OCI-LY7 (cell line): Measurements from ENCODE around the gene AGER. TPM values are rescaled to one million over a fixed set of nuclear protein-coding genes. Genes with fewer than 3 reads are reported as not detected.

Experiments
- BruUV-seq: library from RNA; stranded (reverse); fragments of 400-500 nt; replicated peaks from 2 replicates; lab custom pipeline; 2021; lab: Mats Ljungman, UMichigan
- CTCF ChIA-PET: fragments of 300-600 bp; sonication (Branson Sonifier 250); formaldehyde crosslinking; loops from one replicate; lab custom pipeline; 2022; ENCODE audit warnings: antibody characterized with exemption; ENCODE audit not compliant: unreplicated experiment; lab: Charles Lee
- POLR2A ChIA-PET: fragments of 300-600 bp; sonication (Branson Sonifier 250); formaldehyde crosslinking; loops from one replicate; lab custom pipeline; 2022; ENCODE audit warnings: antibody characterized with exemption; lab: Charles Lee
- DNase-seq: peaks from one replicate; pipeline ENCODE4 v3.0.0-alpha.2; 2015; ENCODE audit warnings: low spot score
- H2AFZ ChIP-seq: fragments of 200-600 bp; sonication (generic), shearing (Covaris generic); 2 replicates; pipeline ENCODE4 v1.6.1; 2014; ENCODE audit warnings: mild to moderate bottlenecking, antibody characterized with exemption, low read length, moderate library complexity
- H3K27ac ChIP-seq: fragments of 200-600 bp; sonication (generic); 2 replicates; pipeline ENCODE4 v1.5.1; 2014; ENCODE audit warnings: mixed run types, low read depth, mild to moderate bottlenecking, moderate library complexity, low read length, inconsistent platforms; ENCODE audit not compliant: poor library complexity, severe bottlenecking
- H3K36me3 ChIP-seq: fragments of 200-600 bp; sonication (generic); 2 replicates; pipeline ENCODE4 v1.6.1; 2014; ENCODE audit warnings: mild to moderate bottlenecking, antibody characterized with exemption, low read length, moderate library complexity, mixed read lengths; ENCODE audit not compliant: insufficient read depth
- H3K4me1 ChIP-seq: fragments of 200-600 bp; sonication (generic); 2 replicates; pipeline ENCODE4 v1.5.1; 2014; ENCODE audit warnings: mild to moderate bottlenecking, low read length; ENCODE audit not compliant: insufficient read depth, poor library complexity, severe bottlenecking
- H3K4me2 ChIP-seq: fragments of 200-600 bp; sonication (generic); 2 replicates; pipeline ENCODE4 v1.6.1; 2014; ENCODE audit warnings: mild to moderate bottlenecking, low read length
- H3K4me3 ChIP-seq: fragments of 200-600 bp; sonication (generic); 2 replicates; pipeline ENCODE4 v1.5.1; 2014; ENCODE audit warnings: mild to moderate bottlenecking, low read depth, low read length; ENCODE audit not compliant: poor library complexity, severe bottlenecking
- H3K79me2 ChIP-seq: fragments of 200-600 bp; sonication (generic); 2 replicates; pipeline ENCODE4 v1.6.1; 2016; ENCODE audit warnings: low read depth, mild to moderate bottlenecking, low read length, moderate library complexity, mixed read lengths; ENCODE audit not compliant: insufficient read depth
- H3K9me2 ChIP-seq: fragments of 200-600 bp; sonication (generic); 2 replicates; pipeline ENCODE4 v1.6.1; 2016; ENCODE audit warnings: mild to moderate bottlenecking, low read length, mixed read lengths; ENCODE audit not compliant: insufficient read depth
- H3K9me3 ChIP-seq: fragments of 200-600 bp; sonication (generic); 2 replicates; pipeline ENCODE4 v1.6.1; 2014; ENCODE audit warnings: mild to moderate bottlenecking, mixed run types, low read length, mixed read lengths
- H4K20me1 ChIP-seq: fragments of 200-600 bp; sonication (generic); 2 replicates; pipeline ENCODE4 v1.6.1; 2014; ENCODE audit warnings: mild to moderate bottlenecking, antibody characterized with exemption, low read length, moderate library complexity, mixed read lengths; ENCODE audit not compliant: insufficient read depth
- CTCF ChIP-seq: fragments of 200-600 bp; sonication (generic); conservative IDR thresholded peaks from 2 replicates; pipeline ENCODE4 v1.5.1; 2014; ENCODE audit warnings: mild to moderate bottlenecking, antibody characterized with exemption, low read length, moderate library complexity, mixed read lengths
- EZH2phosphoT487 ChIP-seq: fragments of 200-600 bp; sonication (generic); IDR thresholded peaks from 2 replicates; pipeline ENCODE4 v1.6.1; 2018; ENCODE audit warnings: low read depth, borderline replicate concordance, mild to moderate bottlenecking, mixed run types, antibody characterized with exemption, low read length, moderate library complexity, mixed read lengths
- intact Hi-C: fragments of 100-400 bp; cut with micrococcal nuclease; formaldehyde crosslinking; loops from one replicate; pipeline ENCODE4 v1.10.0; 2022; ENCODE audit not compliant: unreplicated experiment
- total RNA-seq, 2 experiments: library from RNA; depleted of rRNA in 1 of 2; stranded (reverse); fragments of >200 nt in 1 of 2; shearing (Covaris generic) in 1 of 2; gene quantifications; 2 replicates each; pipeline ENCODE4 v1.2.3, GENCODE V29; 2014 to 2022

Gene AGER
- total RNA-seq, 2 experiments from 2014 or later = 6.7 to 26.9 TPM

GRCh38 chr6:32175322-32175710, 8.7 kb downstream of the AGER start:
- Histone ChIP-seq H3K4me1 (peaks cover 44% of the 10 kb centered on the region), H3K4me2 (peak overlapping the region; percentile 96), H3K9me3 (no peaks in the 10 kb centered on the region), H3K79me2 (peaks cover 14% of the 10 kb centered on the region; the same call in 1 of the 2 replicates), H2AFZ (no peak overlapping the region; the same call in 1 of the 2 replicates), H3K4me3 (peak overlapping the region; percentile 87), H3K36me3 (peaks cover under 1% of the 10 kb centered on the region; the same call in 1 of the 2 replicates), H3K27ac (no peak overlapping the region), H3K9me2 (no peaks in the 10 kb centered on the region), H4K20me1 (no peaks in the 10 kb centered on the region)
- DNase-seq = no peak
- TF ChIP-seq EZH2phosphoT487 (no peak), CTCF (no peak)
- intact Hi-C loops = no loop called here
- BruUV-seq = no TSS peak
- POLR2A ChIA-PET = no interaction called here
- CTCF ChIA-PET = no interaction called here

GRCh38 chr6:32174416-32174815, 9.6 kb downstream of the AGER start:
- H2AFZ ChIP-seq = no peak overlapping the region
- no peak overlapping the region for H3K27ac ChIP-seq
- TF ChIP-seq EZH2phosphoT487 (no peak), CTCF (no peak)
- DNase-seq = no peak
- peak overlapping the region; percentile 96 for H3K4me2 ChIP-seq
- ChIA-PET POLR2A (no interaction called here), CTCF (no interaction called here)
- no peaks in the 10 kb centered on the region for H4K20me1 ChIP-seq
- intact Hi-C loops = no loop called here
- H3K9me3 ChIP-seq = no peaks in the 10 kb centered on the region
- no peaks in the 10 kb centered on the region for H3K9me2 ChIP-seq
- BruUV-seq = no TSS peak
- H3K79me2 ChIP-seq = peaks cover 14% of the 10 kb centered on the region; the same call in 1 of the 2 replicates
- no peak overlapping the region for H3K4me3 ChIP-seq
- H3K4me1 ChIP-seq = peaks cover 37% of the 10 kb centered on the region
- peaks cover 10% of the 10 kb centered on the region for H3K36me3 ChIP-seq

GRCh38 chr6:32173051-32173727, 10.9 kb downstream of the AGER start:
- H3K9me3 ChIP-seq = no peaks in the 10 kb centered on the region
- TF ChIP-seq CTCF (no peak), EZH2phosphoT487 (no peak)
- no peak overlapping the region for H2AFZ ChIP-seq
- H3K4me1 ChIP-seq = peaks cover 36% of the 10 kb centered on the region
- H3K4me3 ChIP-seq = no peak overlapping the region
- H3K79me2 ChIP-seq = peaks cover 14% of the 10 kb centered on the region; the same call in 1 of the 2 replicates
- ChIA-PET POLR2A (no interaction called here), CTCF (no interaction called here)
- no TSS peak for BruUV-seq
- no peaks in the 10 kb centered on the region for H4K20me1 ChIP-seq
- no peak for DNase-seq
- peak overlapping the region; percentile 96 for H3K4me2 ChIP-seq
- intact Hi-C loops = no loop called here
- no peak overlapping the region for H3K27ac ChIP-seq
- peaks cover 22% of the 10 kb centered on the region for H3K36me3 ChIP-seq
- H3K9me2 ChIP-seq = no peaks in the 10 kb centered on the region
